HCT116 (cell line): ENCODE results near the gene STIL. TPM values are rescaled to one million over a fixed set of nuclear protein-coding genes. Genes with fewer than 3 reads are reported as not detected.

ENCODE experiments used
- ATAC-seq: fragments of 200-7000 bp; cut with Tn5 transposase; 2 replicates; pipeline ENCODE4 v1.9.1; 2020; ENCODE audit warnings: mild to moderate bottlenecking, moderate library complexity
- BruUV-seq: library from RNA; stranded (reverse); fragments of 400-500 nt; replicated peaks from 2 replicates; lab custom pipeline; 2021; lab: Mats Ljungman, UMichigan
- CTCF ChIA-PET: fragments of 300-600 bp; sonication (Branson Sonifier 250); formaldehyde crosslinking; loops from one replicate; lab custom pipeline; 2021; ENCODE audit warnings: antibody characterized with exemption; lab: Charles Lee
- POLR2A ChIA-PET: fragments of 300-600, 350-600 bp; sonication (Branson Sonifier 250); formaldehyde crosslinking; loops from one replicate; lab custom pipeline; 2021; ENCODE audit warnings: antibody characterized with exemption; lab: Charles Lee
- RAD21 ChIA-PET, 2 experiments: fragments of 300-600 bp; sonication (Branson Sonifier 250); formaldehyde crosslinking; loops; one replicate each; lab custom pipeline; 2023; ENCODE audit warnings: low total read pairs in 2 of 2; ENCODE audit not compliant: uncharacterized antibody in 2 of 2, unreplicated experiment in 2 of 2, low non-redundant PET in 1 of 2; lab: Charles Lee
- DNase-seq: peaks from one replicate; pipeline ENCODE4 v3.0.0-alpha.2; 2010; ENCODE audit warnings: low read depth, low spot score
- H2AFZ ChIP-seq: fragments of 200-600 bp; shearing (Covaris generic), sonication (generic); 2 replicates; pipeline ENCODE4 v1.6.1; 2017; ENCODE audit warnings: low read depth, mixed run types, mixed read lengths, antibody characterized with exemption, low read length; ENCODE audit not compliant: poor library complexity, severe bottlenecking
- H3K27ac ChIP-seq: 2 replicates; pipeline ENCODE4 v1.5.1; 2012; ENCODE audit warnings: low read depth, low read length
- H3K27me3 ChIP-seq: fragments of 200-600 bp; sonication (generic); 2 replicates; pipeline ENCODE4 v1.6.1; 2016; ENCODE audit warnings: mixed run types, low read length, mixed read lengths; ENCODE audit not compliant: insufficient read depth
- H3K36me3 ChIP-seq, 2 experiments: fragments of 200-500 bp in 1 of 2; fragments of 200-600 bp in 1 of 2; sonication (Bioruptor generic) in 1 of 2; sonication (generic) in 1 of 2; 2 replicates each; pipeline versions ENCODE4 v1.5.1 to v1.6.1; 2014 to 2016; ENCODE audit warnings: low read length in 2 of 2, inconsistent platforms in 1 of 2, mixed read lengths in 1 of 2, mixed run types in 1 of 2; ENCODE audit not compliant: insufficient read depth in 2 of 2, control insufficient read depth in 1 of 2
- H3K4me1 ChIP-seq, 2 experiments: fragments of 200-600 bp in 1 of 2; sonication (generic) in 1 of 2; 2 replicates each; pipeline versions ENCODE4 v1.5.1 to v1.6.1; 2012 to 2017; ENCODE audit warnings: low read length in 2 of 2, inconsistent platforms in 1 of 2, mild to moderate bottlenecking in 1 of 2, mixed read lengths in 1 of 2, mixed run types in 1 of 2, moderate library complexity in 1 of 2; ENCODE audit not compliant: insufficient read depth in 2 of 2, control insufficient read depth in 1 of 2
- H3K4me2 ChIP-seq: fragments of 200-600 bp; sonication (generic); 2 replicates; pipeline ENCODE4 v1.6.1; 2017; ENCODE audit warnings: mixed run types, low read length, mixed read lengths
- H3K4me3 ChIP-seq, 2 experiments: fragments of 200-600 bp in 1 of 2; sonication (generic) in 1 of 2; replicated peaks in 1 of 2; 2 replicates each; pipeline ENCODE4 v1.5.1; 2011 to 2016; ENCODE audit warnings: low read length in 2 of 2, control low read depth in 1 of 2, low read depth in 1 of 2, mild to moderate bottlenecking in 1 of 2, mixed read lengths in 1 of 2, mixed run types in 1 of 2
- H3K79me2 ChIP-seq: fragments of 200-600 bp; sonication (generic); 2 replicates; pipeline ENCODE4 v1.6.1; 2017; ENCODE audit warnings: mild to moderate bottlenecking, mixed run types, low read length, moderate library complexity, mixed read lengths; ENCODE audit not compliant: insufficient read depth
- H3K9ac ChIP-seq: fragments of 200-600 bp; sonication (generic); 2 replicates; pipeline ENCODE4 v1.6.1; 2016; ENCODE audit warnings: low read length, mixed read lengths
- H3K9me2 ChIP-seq: fragments of 200-600 bp; sonication (generic), shearing (Covaris generic); 2 replicates; pipeline ENCODE4 v1.6.1; 2017; ENCODE audit warnings: mixed run types, mild to moderate bottlenecking, moderate library complexity; ENCODE audit not compliant: insufficient read depth
- H3K9me3 ChIP-seq, 2 experiments: fragments of 200-500 bp in 1 of 2; fragments of 200-600 bp in 1 of 2; sonication (Bioruptor generic) in 1 of 2; sonication (generic) in 1 of 2; 2 replicates each; pipeline ENCODE4 v1.6.1; 2014 to 2017; ENCODE audit warnings: low read length in 2 of 2, mixed read lengths in 2 of 2, inconsistent platforms in 1 of 2, low read depth in 1 of 2, mild to moderate bottlenecking in 1 of 2, mixed run types in 1 of 2, moderate library complexity in 1 of 2; ENCODE audit not compliant: control insufficient read depth in 1 of 2, insufficient read depth in 1 of 2
- H4K20me1 ChIP-seq: fragments of 200-600 bp; sonication (generic), shearing (Covaris generic); 2 replicates; pipeline ENCODE4 v1.6.1; 2017; ENCODE audit warnings: mixed run types, mild to moderate bottlenecking, moderate library complexity; ENCODE audit not compliant: insufficient read depth
- CBX3 ChIP-seq: IDR thresholded peaks from 2 replicates; pipeline ENCODE4 v1.6.1; 2012; ENCODE audit warnings: low read depth
- EGR1 ChIP-seq: IDR thresholded peaks from 2 replicates; pipeline ENCODE4 v1.6.1; 2012; ENCODE audit warnings: low read depth
- ELF1 ChIP-seq: IDR thresholded peaks from 2 replicates; pipeline ENCODE4 v1.6.1; 2012; ENCODE audit warnings: low read depth, borderline replicate concordance
- EZH2phosphoT487 ChIP-seq: fragments of 200-600 bp; IDR thresholded peaks from 2 replicates; pipeline ENCODE4 v1.6.1; 2018; ENCODE audit warnings: antibody characterized with exemption, borderline replicate concordance
- FOSL1 ChIP-seq: IDR thresholded peaks from 2 replicates; pipeline ENCODE4 v1.6.1; 2012; ENCODE audit warnings: low read depth
- POLR2AphosphoS5 ChIP-seq: IDR thresholded peaks from 2 replicates; pipeline ENCODE4 v1.6.1; 2011; ENCODE audit warnings: mild to moderate bottlenecking, low read depth, low read length, moderate library complexity
- SP1 ChIP-seq: IDR thresholded peaks from 2 replicates; pipeline ENCODE4 v1.6.1; 2012; ENCODE audit warnings: low read depth
- SRF ChIP-seq: IDR thresholded peaks from 2 replicates; pipeline ENCODE4 v1.6.1; 2012; ENCODE audit warnings: low read depth
- YY1 ChIP-seq: IDR thresholded peaks from 2 replicates; pipeline ENCODE4 v1.6.1; 2011; ENCODE audit warnings: low read length, low read depth, moderate library complexity, mild to moderate bottlenecking; ENCODE audit not compliant: insufficient replicate concordance; ENCODE audit errors: extremely low read depth
- ZNF274 ChIP-seq: fragments of 200-500 bp; sonication (Bioruptor generic); IDR thresholded peaks from 2 replicates; pipeline ENCODE4 v1.6.1; 2014; ENCODE audit warnings: mild to moderate bottlenecking, low read depth, low read length, inconsistent platforms
- intact Hi-C: fragments of 100-400 bp; cut with micrococcal nuclease; formaldehyde crosslinking; loops from 2 replicates; pipeline ENCODE4 v1.10.0; 2022
- total RNA-seq: library from RNA; stranded (reverse); gene quantifications from one replicate; pipeline ENCODE4 v1.2.1, GENCODE V29; 2021; ENCODE audit not compliant: unreplicated experiment
- TF ChIP-seq, protein P1 (sequence below): IDR thresholded peaks from 2 replicates; pipeline ENCODE4 v1.6.1; 2012
- TF ChIP-seq, protein P2 (sequence below): IDR thresholded peaks from 2 replicates; pipeline ENCODE4 v1.6.1; 2012
- TF ChIP-seq, protein P3 (sequence below), 3 experiments: fragments of 200-600 bp in 1 of 3; sonication (generic) in 1 of 3; IDR thresholded peaks in 2 of 3; conservative IDR thresholded peaks in 1 of 3; 2 replicates each; pipeline ENCODE4 v1.5.1; 2012 to 2017; ENCODE audit warnings: low read depth in 2 of 3, low read length in 2 of 3, antibody characterized with exemption in 1 of 3, borderline replicate concordance in 1 of 3, control low read depth in 1 of 3, mild to moderate bottlenecking in 1 of 3, mixed read lengths in 1 of 3, mixed run types in 1 of 3, moderate library complexity in 1 of 3; ENCODE audit not compliant: insufficient read depth in 1 of 3
- TF ChIP-seq, protein P4 (sequence below): IDR thresholded peaks from 2 replicates; pipeline ENCODE4 v1.6.1; 2011; ENCODE audit warnings: mild to moderate bottlenecking, low read length, moderate library complexity; ENCODE audit not compliant: insufficient replicate concordance; ENCODE audit errors: extremely low read depth

The STIL gene
- total RNA-seq, 1 experiment from 2014 or later, result 34.4 TPM

DNA sequence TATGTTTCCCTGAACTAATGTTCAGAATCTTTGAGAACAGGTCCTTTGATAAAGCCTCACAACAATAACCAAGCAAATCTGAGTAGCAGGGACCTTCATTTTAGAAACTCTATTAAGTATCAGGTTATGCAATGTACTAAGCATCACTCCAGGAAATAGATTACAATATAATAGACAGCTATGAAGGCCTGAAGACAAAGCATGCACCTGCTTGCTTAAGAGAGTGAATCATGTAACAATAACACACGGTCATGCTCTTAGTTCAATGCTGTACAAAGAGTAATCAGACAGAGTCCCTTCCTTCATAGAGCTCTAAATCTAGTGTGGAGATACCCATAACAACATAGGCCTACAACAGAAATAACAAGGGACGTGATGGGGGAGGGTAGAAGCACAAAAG is 11.6 kb upstream of the STIL start:
- Histone ChIP-seq H3K9me3 (no peaks in the 10 kb centered on the region), H3K9ac (no peak overlapping the region), H2AFZ (no peak overlapping the region), H3K36me3 (no peaks in the 10 kb centered on the region), H3K9me2 (0 out of 2 replicates have a peak, but pooled peaks cover 5% of the 10 kb centered on the region), H3K4me3 (no peak overlapping the region), H3K27me3 (no peaks in the 10 kb centered on the region), H3K27ac (no peak overlapping the region), H3K4me1 (peaks cover 0 to 11% of the 10 kb centered on the region in 2 experiments; a peak in 1 of 4 replicates), H4K20me1 (no peaks in the 10 kb centered on the region), H3K79me2 (no peaks in the 10 kb centered on the region), H3K4me2 (no peak overlapping the region)
- RAD21 ChIA-PET, result no interaction called here
- intact Hi-C loops, result no loop called here
- TF ChIP-seq FOSL1, result no peak
- no peak for TF ChIP-seq SRF
- no peak for TF ChIP-seq ELF1
- TF ChIP-seq EZH2phosphoT487, result no peak
- TF ChIP-seq, protein P1, sequence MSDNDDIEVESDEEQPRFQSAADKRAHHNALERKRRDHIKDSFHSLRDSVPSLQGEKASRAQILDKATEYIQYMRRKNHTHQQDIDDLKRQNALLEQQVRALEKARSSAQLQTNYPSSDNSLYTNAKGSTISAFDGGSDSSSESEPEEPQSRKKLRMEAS, result no peak
- no peak for TF ChIP-seq POLR2AphosphoS5
- TF ChIP-seq YY1, result no peak
- no TSS peak for BruUV-seq
- POLR2A ChIA-PET, result interaction anchor here (0.8 kb wide), 1 partner anchor 11 kb away, joined by 4 read pairs; the partner anchor contains the start of gene STIL
- CTCF ChIA-PET, result no interaction called here
- ATAC-seq (no peak), DNase-seq (no peak)

DNA sequence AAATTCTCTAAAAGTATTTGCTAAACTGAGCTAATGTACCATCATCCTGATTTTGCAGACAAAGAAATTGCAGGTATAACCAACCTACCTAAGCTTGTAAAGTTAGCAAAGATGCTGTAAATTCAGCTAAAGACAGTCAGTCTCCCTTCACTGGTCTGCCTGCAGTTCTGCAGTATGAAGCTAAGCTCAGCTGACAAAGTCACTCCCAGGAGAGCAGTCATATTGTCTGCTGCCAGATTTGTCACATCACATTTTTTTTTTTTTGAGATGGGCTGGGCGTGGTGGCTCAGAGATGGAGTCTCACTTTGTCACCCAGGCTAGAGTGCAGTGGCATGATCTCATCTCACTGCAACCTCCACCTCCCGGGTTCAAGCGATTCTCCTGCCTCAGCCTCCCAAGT is 10.7 kb upstream of the STIL start:
- no peak overlapping the region for H3K4me3 ChIP-seq
- ChIA-PET CTCF (interaction anchor here (1.3 kb wide), 1 partner anchor 9 kb away, joined by 3 read pairs; the partner anchor contains the start of gene CMPK1), POLR2A (interaction anchor here (1.4 to 1.9 kb wide), 2 partner anchors 9 to 11 kb away, joined by 5 to 9 read pairs; partner anchors contain the start of genes CMPK1 and STIL), RAD21 (no interaction called here)
- no peaks in the 10 kb centered on the region for H3K27me3 ChIP-seq
- H3K4me1 ChIP-seq, result peaks cover 0 to 14% of the 10 kb centered on the region in 2 experiments; a peak in 1 of 4 replicates
- ATAC-seq, result no peak
- H3K36me3 ChIP-seq, result no peaks in the 10 kb centered on the region
- H3K27ac ChIP-seq, result no peak overlapping the region
- intact Hi-C loops, result no loop called here
- H3K4me2 ChIP-seq, result no peak overlapping the region
- H3K9me2 ChIP-seq, result 0 out of 2 replicates have a peak, but pooled peaks cover 5% of the 10 kb centered on the region
- H3K9ac ChIP-seq, result no peak overlapping the region
- no peaks in the 10 kb centered on the region for H3K9me3 ChIP-seq
- H3K79me2 ChIP-seq, result no peaks in the 10 kb centered on the region
- DNase-seq, result no peak
- no TSS peak for BruUV-seq
- no peak overlapping the region for H2AFZ ChIP-seq
- H4K20me1 ChIP-seq, result no peaks in the 10 kb centered on the region
- TF ChIP-seq EGR1 (no peak), ELF1 (no peak), CBX3 (no peak), SP1 (no peak), YY1 (no peak), ZNF274 (no peak), FOSL1 (no peak), POLR2AphosphoS5 (no peak), SRF (no peak), EZH2phosphoT487 (no peak)
- TF ChIP-seq, protein P2, sequence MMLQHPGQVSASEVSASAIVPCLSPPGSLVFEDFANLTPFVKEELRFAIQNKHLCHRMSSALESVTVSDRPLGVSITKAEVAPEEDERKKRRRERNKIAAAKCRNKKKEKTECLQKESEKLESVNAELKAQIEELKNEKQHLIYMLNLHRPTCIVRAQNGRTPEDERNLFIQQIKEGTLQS, result no peak
- TF ChIP-seq, protein P3, sequence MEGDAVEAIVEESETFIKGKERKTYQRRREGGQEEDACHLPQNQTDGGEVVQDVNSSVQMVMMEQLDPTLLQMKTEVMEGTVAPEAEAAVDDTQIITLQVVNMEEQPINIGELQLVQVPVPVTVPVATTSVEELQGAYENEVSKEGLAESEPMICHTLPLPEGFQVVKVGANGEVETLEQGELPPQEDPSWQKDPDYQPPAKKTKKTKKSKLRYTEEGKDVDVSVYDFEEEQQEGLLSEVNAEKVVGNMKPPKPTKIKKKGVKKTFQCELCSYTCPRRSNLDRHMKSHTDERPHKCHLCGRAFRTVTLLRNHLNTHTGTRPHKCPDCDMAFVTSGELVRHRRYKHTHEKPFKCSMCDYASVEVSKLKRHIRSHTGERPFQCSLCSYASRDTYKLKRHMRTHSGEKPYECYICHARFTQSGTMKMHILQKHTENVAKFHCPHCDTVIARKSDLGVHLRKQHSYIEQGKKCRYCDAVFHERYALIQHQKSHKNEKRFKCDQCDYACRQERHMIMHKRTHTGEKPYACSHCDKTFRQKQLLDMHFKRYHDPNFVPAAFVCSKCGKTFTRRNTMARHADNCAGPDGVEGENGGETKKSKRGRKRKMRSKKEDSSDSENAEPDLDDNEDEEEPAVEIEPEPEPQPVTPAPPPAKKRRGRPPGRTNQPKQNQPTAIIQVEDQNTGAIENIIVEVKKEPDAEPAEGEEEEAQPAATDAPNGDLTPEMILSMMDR (IDR thresholded peaks at IDR 0.05 in 2 of 3, conservative IDR thresholded peaks at IDR 0.05 in 1 of 3; ENCODE audit: borderline replicate concordance in 1 of 3, insufficient read depth in 1 of 3, low read depth in 2 of 3, low read length in 2 of 3), result no peak
- TF ChIP-seq, protein P4, sequence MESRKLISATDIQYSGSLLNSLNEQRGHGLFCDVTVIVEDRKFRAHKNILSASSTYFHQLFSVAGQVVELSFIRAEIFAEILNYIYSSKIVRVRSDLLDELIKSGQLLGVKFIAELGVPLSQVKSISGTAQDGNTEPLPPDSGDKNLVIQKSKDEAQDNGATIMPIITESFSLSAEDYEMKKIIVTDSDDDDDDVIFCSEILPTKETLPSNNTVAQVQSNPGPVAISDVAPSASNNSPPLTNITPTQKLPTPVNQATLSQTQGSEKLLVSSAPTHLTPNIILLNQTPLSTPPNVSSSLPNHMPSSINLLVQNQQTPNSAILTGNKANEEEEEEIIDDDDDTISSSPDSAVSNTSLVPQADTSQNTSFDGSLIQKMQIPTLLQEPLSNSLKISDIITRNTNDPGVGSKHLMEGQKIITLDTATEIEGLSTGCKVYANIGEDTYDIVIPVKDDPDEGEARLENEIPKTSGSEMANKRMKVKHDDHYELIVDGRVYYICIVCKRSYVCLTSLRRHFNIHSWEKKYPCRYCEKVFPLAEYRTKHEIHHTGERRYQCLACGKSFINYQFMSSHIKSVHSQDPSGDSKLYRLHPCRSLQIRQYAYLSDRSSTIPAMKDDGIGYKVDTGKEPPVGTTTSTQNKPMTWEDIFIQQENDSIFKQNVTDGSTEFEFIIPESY, result no peak
